Measurements from ENCODE around the gene RAB3C.

Gene RAB3C

DNA sequence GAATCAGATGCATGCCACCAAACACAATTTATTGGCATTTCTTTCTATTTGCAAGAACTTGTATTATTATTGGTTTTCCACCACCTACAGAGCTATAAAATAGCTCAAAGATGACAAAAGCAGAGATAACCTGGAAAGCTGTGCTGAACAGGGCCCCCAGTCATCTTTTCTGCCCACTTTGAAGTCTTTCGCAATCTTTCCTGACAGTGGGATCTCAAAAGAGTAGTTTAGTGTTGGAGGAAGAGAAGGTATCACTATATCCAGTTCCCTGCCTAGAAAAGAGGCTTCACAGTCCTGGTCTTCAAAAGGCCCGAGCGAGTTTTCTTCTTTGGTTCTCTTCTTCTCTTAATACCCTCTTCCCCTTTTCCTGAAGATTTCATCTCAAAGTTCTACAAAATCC lies 231.0 kb downstream of the RAB3C start:
- DNase-seq (ENCODE audit: extremely low read depth in 1 of 2, low read depth in 1 of 2) = no peak

DNA sequence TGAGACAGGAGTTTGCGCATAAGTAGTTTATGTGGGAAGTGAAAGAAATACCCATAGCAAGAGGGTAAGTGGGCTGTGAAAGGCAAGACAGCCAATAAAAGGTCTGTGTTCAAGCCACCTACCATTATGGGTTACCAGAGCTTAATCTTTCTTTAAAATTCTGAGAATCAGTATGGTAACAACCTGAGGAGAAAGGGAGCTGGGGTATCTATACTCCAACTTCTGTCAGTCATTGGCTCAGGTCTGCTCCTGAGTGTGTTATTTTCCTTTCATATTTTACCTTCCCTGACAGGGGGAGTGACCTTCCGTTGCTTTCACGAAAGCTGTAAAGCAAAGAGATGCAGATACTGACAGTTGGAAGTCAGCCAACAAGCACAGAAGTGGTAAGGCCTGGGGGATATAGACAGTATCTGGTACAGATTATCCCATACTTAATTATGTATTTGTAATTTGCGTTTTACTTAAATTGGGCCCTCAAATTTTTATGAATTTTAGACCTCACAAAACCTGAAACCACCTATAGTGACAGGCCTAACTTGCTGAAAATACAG lies 233.4 kb downstream of the RAB3C start:
- no peak for DNase-seq (ENCODE audit: extremely low read depth in 1 of 2, low read depth in 1 of 2)

DNA sequence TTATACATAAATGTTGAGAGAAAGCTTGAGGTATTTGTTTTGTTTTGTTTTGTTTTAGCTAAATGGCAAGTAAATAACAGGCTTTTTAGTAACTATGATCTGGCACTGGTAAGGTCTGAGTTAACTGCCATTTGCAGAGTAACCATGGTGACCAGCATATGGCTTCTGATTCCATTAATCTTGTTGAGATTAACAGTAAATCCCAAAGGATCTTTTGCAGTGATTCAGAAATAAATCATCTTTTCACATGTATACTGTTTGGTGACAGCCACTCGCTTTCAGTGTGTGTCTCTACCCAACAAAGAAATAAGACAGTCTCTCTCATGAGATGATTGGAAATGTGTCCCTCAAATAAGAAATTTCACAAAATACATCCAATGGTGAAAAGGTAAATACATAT lies 235.6 kb downstream of the RAB3C start:
- DNase-seq (ENCODE audit: extremely low read depth in 1 of 2, low read depth in 1 of 2) = no peak

DNA sequence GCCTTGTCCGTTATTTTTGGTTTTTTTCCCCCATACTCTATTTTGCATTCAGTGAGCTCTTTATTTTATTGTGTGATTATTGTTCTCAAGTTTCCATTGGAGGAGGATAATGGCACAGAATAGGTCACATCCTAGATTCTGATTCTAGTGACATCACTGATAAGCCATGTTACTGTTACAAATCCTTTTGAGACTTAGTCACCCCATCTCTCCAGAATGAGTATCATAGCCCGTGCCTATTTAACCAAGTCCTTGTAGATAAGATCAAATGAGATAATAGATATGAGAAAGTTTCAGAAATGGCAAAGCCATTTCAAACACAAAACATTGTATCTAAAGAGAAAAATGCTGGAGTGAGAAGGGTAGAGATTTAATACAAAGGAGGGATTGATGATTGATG lies 242.6 kb downstream of the RAB3C start:
- DNase-seq (ENCODE audit: extremely low read depth in 1 of 2, low read depth in 1 of 2) = no peak

DNA sequence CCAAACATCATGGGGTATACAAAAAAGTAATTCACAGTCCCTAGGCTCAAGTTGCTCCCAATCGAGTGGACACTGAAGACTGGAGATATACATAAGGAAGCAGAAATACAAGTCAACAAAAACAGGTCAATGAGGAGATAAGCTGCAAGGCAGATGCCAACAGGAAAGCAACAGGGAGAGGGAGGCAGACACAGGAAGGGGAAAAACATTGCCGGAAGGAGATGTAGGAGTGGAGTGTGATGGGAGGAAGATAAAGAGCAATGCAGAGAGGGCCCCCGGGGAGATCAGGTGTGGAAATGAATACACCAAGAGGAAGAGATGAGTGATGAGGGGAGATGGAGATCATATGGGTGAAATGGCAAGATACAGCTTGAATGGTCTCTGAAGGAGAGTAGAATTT lies 243.0 kb downstream of the RAB3C start:
- DNase-seq (ENCODE audit: extremely low read depth in 1 of 2, low read depth in 1 of 2) = no peak

DNA sequence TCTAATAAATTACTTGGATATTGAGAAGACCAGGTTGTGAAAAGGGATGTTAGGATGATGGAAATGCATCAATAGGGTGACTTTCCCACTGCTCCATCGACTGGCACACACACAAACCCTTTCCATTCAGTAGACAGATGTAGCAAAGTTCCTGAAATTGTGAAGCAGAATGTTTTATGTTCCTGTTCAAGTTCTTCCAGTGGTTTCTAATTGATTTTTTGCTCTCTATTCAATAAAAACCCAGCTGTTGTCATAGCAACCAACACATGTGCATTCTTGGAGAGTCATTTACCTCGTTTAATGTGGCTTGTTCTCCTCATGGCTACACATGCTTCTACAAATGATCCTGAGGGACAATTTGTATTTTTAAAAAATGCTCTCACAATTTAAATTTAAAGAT lies 244.6 kb downstream of the RAB3C start:
- DNase-seq (ENCODE audit: extremely low read depth in 1 of 2, low read depth in 1 of 2) = no peak

DNA sequence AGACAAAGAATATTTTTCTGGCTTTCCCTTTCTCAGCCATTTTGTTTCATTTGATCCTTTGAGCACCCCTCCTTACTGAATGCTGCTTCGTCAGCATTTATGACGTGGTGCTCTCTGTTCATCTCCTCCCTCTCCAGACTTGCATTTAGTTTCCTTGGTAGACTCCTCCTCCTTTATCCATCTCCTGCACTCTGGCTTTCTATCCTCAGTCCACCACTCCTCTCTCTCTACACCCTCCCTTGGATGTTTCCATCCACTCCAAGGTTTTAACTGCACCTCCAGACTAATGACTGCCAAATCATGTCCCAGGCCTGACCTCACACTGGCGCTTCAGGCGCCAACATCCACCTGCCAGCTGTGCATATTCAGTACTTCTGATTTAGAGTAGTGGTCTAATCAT lies 245.4 kb downstream of the RAB3C start:
- DNase-seq (ENCODE audit: extremely low read depth in 1 of 2, low read depth in 1 of 2) = no peak

DNA sequence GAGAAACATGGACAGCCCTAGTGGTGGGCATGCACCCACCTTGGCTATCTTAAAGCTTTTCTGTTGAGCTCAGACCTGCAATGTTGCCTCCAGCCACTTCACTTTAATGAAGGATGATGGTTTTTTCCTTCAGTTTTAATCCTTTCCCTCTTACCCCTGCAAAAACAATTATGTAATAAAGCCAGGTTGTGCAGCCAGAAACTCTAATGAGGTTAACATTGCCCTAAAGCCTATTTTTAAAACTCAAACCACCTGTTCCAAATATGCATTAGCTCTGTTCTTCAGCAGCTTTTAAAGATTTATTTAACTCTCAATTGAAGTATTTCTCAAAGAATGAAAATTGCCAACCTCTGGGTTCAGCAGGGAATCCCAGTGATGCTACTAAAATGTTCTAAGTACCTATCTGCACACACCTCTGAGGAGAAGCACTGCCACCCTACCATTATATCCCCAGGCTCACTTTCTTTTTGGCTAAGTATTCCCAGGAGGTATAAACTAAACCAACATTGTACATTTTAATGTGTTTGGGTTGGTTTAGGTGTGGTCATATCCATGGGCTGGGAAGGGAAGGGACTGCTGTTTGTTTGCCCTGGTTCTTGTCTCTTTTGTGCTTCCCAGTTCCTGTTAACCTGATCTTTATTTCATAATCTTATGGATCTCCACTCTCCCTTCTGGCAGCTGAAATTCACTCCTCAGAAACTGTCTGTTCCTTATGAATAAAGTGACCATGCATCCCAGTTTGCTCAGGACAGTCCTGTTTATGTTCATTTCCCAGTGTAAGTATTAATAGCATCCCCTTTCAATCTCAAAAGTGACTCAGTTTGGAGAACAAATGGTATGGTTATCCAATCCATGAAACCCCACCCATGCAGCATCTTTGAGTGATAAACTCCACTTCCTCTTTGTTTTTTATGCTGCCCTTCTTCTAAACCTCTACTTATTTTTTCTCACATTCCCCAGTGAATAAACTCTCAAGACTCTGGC lies 251.7 kb downstream of the RAB3C start:
- DNase-seq (ENCODE audit: extremely low read depth in 1 of 2, low read depth in 1 of 2) = no peak

DNA sequence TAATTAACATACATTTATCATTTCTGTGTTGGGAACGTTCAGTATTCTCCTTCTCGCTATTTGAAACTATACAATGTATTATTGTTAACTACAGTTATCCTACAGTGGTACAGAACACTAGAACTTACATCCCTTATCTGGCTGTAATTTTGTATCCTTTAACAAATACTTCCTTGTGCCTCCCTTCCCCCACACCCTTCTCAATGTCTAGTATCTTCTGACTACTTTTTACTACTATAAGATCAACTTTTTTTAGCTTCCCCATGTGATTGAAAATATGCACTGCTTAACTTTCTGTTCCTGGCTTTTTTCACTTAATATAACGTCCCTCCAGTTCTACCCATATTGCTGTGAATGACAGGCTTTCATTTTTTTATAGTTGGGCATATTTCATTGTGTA lies 253.5 kb downstream of the RAB3C start:
- no peak for DNase-seq (ENCODE audit: extremely low read depth in 1 of 2, low read depth in 1 of 2)

DNA sequence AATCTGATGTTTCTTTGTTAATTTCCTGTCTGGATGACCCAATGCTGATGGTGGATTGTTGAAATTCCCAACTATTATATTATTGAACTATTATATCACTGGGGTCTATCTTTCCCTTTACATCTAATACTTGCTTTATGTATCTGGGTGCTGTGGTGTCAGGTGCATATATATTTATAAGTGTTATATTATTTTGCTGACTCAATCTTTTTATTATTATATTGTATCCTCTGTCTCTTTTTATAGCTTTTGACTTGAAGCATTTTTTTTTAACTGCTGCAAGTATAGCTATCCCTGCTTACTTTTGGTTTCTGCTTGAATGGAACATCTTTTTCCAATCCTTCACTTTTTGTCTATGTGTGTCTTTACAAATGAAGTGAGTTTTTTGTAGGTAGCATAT lies 255.9 kb downstream of the RAB3C start:
- no peak for DNase-seq (ENCODE audit: extremely low read depth in 1 of 2, low read depth in 1 of 2)

DNA sequence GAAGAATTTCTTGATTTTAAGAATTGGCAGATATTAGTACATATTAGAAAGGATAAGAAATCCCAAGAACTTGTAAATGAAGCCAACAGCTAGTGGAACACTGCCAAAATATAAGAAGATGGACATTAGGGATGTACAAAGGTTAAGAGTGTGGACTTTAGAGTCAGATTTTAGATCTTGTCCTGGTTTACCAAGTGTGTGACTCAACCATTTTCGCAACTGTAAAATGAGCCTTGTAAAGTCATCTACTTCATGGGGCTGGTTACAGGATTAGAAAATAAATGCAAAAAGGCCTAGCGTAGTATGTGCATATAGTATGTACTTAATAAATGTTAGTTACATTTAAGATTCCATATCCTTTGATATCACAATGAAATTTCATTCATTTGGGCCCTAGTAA lies 260.0 kb downstream of the RAB3C start:
- DNase-seq (ENCODE audit: extremely low read depth in 1 of 2, low read depth in 1 of 2) = no peak

DNA sequence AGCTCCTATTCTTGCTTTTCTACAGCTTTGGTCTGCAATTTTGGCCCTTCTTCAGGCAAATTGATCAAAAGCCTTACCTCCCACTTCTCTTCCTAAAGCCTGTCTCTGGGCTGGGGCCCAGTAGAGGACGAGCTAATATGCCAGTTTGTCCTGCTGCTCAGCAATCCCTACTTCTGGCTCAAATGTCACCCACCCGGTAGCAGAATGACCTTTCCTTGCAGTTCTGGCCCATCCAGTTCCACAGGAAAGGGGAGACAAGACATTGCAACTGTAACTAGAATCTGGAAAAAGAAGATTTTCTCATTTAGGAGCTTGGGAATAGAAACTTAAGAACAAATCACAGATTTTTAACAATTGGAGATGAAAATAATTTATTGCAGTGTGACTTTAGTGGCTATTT lies 261.5 kb downstream of the RAB3C start:
- DNase-seq (ENCODE audit: extremely low read depth in 1 of 2, low read depth in 1 of 2) = no peak

DNA sequence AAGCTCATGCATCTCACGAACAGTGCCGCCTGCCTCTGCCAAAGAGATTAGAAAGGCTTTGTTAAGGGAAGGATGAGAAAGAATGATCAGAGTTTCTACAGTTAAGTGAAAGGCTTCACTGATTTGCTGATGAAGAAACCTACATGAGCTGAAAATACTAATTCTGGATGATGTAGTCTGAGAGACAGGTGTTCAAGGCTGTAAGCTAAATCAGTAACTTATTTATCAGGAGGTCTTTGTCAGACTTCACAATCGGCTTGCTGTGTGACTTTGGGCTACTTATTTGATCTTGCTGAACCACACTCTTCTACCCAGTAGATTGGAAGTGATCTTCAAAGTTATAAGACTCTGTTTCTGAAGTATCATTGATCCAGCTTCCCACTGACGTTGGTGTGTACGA lies 264.2 kb downstream of the RAB3C start:
- DNase-seq (ENCODE audit: extremely low read depth in 1 of 2, low read depth in 1 of 2) = no peak

DNA sequence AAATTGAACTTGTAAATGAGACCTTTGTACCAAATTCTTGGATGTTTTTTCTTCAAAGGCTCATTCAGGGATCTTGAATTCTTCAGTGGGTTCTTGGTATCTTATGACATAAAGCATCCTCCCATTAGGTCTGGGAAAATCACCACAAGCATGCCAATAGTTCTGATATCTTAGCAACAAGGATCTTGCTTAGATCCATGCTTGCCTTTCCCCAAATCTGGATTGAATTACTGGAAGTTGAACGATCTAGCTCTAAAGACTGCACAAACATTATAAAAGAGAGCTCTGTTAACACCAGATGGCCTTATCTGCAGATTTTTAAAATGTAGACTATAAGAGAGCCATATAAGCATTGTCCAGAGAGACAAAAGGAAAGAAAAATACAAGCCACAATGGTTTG lies 266.3 kb downstream of the RAB3C start:
- DNase-seq (ENCODE audit: extremely low read depth in 1 of 2, low read depth in 1 of 2) = no peak

DNA sequence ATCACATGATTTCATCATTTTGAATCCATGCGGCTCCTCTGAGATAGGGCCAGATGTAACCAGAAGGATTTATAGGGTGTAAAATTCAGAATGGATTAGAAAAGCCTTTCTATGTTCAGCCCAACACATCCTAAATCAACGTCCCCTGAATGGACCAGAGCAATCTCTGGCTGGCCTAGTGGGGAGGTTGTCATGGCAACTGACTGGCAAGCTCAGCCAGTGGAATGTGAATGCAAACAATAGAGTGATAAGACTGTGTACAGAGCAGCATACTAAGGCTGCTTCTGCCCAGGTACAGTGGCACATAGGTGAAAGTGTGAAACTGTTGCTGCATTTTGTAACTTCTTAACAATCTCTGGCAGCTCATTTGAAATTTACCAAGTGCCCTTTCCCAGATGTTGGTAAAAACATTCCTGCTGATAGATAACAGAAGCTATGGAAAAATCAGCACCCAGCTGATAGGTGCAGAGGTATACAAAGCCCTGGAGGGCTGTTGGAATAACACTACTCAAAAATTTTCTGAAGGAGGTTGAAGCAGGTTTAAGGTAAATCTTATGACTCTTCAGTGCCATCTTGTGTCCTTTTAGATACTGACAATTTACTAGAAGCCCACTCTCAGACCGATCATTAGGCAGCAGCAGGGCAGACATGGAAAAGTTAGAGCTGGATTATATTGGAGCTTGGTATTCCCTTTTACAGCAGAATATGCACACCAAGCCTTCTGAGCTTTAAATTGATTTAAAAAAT lies 267.2 kb downstream of the RAB3C start:
- DNase-seq (ENCODE audit: extremely low read depth in 1 of 2, low read depth in 1 of 2) = no peak

DNA sequence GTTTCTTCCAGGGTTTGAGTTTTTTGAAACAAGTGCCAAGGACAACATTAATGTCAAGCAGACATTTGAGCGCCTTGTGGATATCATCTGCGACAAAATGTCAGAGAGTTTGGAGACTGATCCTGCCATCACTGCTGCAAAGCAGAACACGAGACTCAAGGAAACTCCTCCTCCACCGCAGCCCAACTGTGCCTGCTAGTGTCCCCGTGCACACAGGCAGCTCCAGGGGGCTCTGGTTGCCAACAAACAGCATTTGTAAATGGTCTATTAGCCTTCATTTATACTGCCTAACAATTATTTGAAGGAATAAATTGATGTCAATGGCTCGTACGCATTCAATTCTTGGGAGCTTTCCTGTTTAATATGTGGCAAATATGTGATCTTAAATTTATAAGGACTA lies 268.3 kb downstream of the RAB3C start:
- no peak for DNase-seq (ENCODE audit: extremely low read depth in 1 of 2, low read depth in 1 of 2)

DNA sequence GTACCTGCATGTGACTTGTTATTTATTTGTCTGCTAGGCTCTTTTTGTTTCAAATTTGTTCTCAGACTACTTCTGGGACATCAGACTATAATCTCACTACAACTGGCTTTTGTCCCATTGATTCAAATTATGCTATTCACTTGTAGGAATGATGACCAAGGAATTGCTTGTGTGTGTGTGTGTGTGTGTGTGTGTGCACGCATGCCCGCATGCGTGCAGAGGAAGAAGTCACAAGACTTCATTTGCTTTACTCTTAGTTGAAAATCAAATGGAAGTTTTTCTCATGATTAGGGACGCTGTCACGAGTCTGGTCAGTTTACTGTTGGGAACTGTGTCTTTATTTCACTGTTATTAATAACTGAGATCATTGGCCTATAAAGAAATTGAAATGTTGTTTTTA lies 268.7 kb downstream of the RAB3C start:
- no peak for DNase-seq (ENCODE audit: extremely low read depth in 1 of 2, low read depth in 1 of 2)

DNA sequence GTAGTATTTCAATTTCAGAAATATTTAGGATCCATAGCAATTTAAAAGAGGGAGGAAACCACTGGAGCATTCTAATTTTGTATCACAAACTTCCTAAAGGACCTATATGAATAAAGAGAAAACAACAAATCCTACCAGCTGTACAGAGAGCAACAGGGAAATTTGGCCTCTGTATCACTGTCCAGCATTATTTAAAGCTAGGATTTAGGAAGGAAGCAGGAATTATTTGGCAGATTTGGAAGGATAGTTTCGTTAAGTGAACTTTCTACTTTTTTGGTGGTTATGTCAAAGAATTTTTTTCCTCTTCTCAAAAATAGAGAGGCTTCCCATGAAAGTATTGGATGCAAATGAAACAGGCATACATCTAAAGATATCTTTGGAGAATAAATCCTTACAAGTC lies 269.7 kb downstream of the RAB3C start:
- no peak for DNase-seq (ENCODE audit: extremely low read depth in 1 of 2, low read depth in 1 of 2)

DNA sequence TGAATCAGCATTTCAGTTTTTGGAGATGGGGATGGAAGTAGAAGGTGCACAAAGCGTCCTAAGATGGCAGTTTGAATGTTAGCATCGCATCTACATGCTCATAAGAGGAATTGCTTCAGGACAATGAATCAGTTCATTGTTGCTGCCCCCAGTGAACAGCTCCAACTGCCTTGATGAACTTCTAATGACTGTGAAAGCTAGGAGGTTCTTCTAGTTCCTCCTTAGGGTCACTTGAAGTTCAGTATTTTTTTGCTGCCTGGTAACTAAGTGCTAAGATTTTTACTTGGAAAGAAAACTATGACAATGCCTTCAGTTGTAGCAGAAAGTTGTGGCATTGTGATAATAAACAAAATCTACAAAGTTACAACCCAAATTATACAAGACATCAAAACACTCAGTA lies 271.6 kb downstream of the RAB3C start:
- no peak for DNase-seq (ENCODE audit: extremely low read depth in 1 of 2, low read depth in 1 of 2)

DNA sequence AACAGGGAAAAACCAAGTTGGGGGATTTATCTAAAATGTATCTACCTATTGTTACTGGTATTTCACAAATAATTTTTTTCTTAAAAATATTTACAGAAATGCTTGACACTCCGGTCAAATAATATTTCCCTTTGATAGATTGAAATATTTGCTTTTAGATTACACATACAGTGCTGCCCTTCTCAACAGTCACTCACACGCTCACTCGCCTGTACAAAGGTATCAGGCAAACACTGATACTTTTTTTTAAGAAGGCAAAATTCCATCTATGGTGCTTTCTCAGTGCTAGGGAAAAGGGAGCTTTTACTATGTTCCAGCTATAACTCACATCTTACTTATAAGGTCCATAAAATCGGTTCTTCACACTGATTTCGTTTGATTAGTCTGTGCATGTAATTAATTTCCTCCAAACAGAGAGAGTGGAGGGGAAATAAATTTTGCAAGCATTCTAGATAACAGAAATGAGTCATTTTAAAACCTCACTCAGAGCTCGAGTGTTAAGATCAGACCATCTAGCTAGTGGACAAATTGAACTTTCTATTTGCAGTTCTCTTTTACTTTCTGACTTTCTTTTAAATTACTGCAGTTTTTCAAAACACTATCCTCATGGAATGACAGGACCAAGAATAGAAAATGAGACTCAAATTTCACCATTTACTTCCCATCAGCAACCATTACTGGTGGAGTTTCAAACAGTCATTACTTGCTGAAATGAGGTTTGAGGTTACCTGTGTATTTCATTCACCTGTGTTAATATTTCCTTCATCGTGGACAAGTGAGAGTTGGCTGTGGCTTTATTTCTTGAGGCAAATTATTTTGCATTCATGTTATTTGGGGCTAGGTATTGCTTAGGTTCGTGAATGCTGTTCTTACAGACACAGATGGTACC lies 273.2 kb downstream of the RAB3C start:
- no peak for DNase-seq (ENCODE audit: extremely low read depth in 1 of 2, low read depth in 1 of 2)

DNA sequence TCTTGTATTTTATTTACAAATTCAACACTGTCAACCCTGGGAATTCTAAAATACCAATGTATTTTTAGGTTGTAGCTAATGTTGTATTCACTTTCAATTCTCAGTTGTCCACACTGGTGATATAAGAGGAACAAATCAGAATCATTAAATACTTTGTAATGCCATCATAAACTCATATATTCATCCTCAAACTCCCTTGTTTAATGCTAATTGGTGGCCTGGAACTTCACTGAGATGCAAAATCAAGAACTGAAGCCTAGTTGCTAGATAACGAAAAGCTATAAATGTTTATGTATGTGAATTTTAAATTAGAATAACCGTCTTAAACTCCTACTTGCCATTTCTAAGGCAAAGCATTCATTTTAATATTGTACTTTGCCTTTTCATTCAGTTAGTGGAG lies 274.7 kb downstream of the RAB3C start:
- DNase-seq (ENCODE audit: extremely low read depth in 1 of 2, low read depth in 1 of 2) = no peak
